KBM-7 (cell line): ENCODE results near the gene MAP4K2.

Experiments
- DNase-seq: peaks from one replicate; pipeline ENCODE4 v3.0.0-alpha.2; 2015
- in situ Hi-C: fragments of 300-500 bp; cut with MboI; formaldehyde crosslinking; loops from 2 replicates; pipeline ENCODE4 v1.14.3; 2020; ENCODE audit warnings: low sequenced_read_pairs, low pct_unique_long_range_greater_than_20kb, mixed read lengths

The MAP4K2 gene

GRCh38 chr11:64747961-64748665, 54.9 kb downstream of the MAP4K2 start:
- DNase-seq, result no peak
- in situ Hi-C loops, result no loop called here

- in situ Hi-C loops, result no loop called here
- DNase-seq, result no peak
These were observed 56.5 kb downstream of the MAP4K2 start for GRCh38 chr11:64746486-64746885.

- DNase-seq, result peak; percentile 83
These were observed 57.3 kb downstream of the MAP4K2 start for GRCh38 chr11:64745521-64746328.

GRCh38 chr11:64745189-64745520, 57.9 kb downstream of the MAP4K2 start:
- DNase-seq, result peak; percentile 90
- in situ Hi-C loops, result no loop called here

More at GRCh38 chr11:64745521-64746328, 57.3 kb downstream of the MAP4K2 start:
- in situ Hi-C loops, result no loop called here

GRCh38 chr11:64744544-64745188, 58.3 kb downstream of the MAP4K2 start:
- no peak for DNase-seq
- in situ Hi-C loops, result no loop called here

- in situ Hi-C loops, result no loop called here
- DNase-seq, result peak; percentile 90
These were observed 59.1 kb downstream of the MAP4K2 start, which contains the start of gene RASGRP2 for GRCh38 chr11:64743591-64744543. TSS of gene RASGRP2 (minus strand) at chr11:64744142. CDS start at chr11:64742866, 1,276 bp downstream.

GRCh38 chr11:64742889-64743590, 60.0 kb downstream of the MAP4K2 start:
- in situ Hi-C loops, result no loop called here
- peak; percentile 76 for DNase-seq

- in situ Hi-C loops, result no loop called here
These were observed 60.7 kb downstream of the MAP4K2 start for GRCh38 chr11:64742087-64742888.

GRCh38 chr11:64741375-64742086, 61.5 kb downstream of the MAP4K2 start:
- no peak for DNase-seq
- in situ Hi-C loops, result no loop called here

More at GRCh38 chr11:64742087-64742888, 60.7 kb downstream of the MAP4K2 start:
- DNase-seq, result no peak

GRCh38 chr11:64739871-64740270, 63.1 kb downstream of the MAP4K2 start:
- no peak for DNase-seq
- in situ Hi-C loops, result no loop called here

- DNase-seq, result no peak
- in situ Hi-C loops, result no loop called here
These were observed 66.4 kb downstream of the MAP4K2 start for GRCh38 chr11:64736654-64737053.

GRCh38 chr11:64735725-64736259, 67.2 kb downstream of the MAP4K2 start:
- in situ Hi-C loops, result no loop called here

More at GRCh38 chr11:64735725-64736259, 67.2 kb downstream of the MAP4K2 start:
- no peak for DNase-seq
